ENCODE results near the gene KCNK16. TPM values are rescaled to one million over a fixed set of nuclear protein-coding genes. Genes with fewer than 3 reads are reported as not detected.

KCNK16 gene
- total and polyA plus RNA-seq, 2 of the 8 experiments (the other 6 are each of a cell fraction or from before 2014, with no cell fraction given): not detected

DNA sequence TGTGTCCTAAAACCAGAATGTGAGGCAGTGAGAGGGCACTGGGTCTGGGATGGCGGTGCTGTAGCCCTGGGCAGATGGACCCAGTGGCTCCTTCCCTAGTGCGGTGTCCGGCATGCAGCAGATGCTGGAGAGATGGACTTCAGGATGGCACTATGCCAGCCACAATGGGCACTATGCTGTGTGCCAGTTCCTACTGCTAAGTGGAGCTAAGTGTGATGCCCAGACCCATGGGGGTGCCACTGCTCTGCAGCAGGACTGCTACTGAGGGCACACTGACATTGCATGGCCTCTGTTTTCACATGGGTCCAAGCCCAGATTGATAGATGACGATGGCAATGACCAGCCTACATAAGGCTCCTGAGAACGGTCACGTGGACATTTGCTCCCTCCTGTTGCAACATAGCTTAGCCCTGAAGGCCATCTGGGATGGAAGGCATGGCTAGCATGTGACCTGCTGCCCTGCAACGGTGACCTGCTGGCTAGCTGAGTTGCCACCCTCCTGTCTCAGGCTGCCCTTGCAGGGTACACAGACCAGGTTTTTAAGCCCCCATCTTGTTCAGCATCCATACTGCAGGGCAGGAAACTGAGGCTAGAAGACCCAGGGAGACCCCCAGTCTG is 31.3 kb upstream of the KCNK16 start (continued):
- TF ChIP-seq CBX8 (IDR thresholded peaks at IDR 0.05; ENCODE audit: borderline replicate concordance, low read depth, low read length): no peak
- no peak for TF ChIP-seq BCL11A (IDR thresholded peaks at IDR 0.05; ENCODE audit: low read depth in 2 of 2, low read length in 2 of 2)
- TF ChIP-seq FOSL1 (IDR thresholded peaks at IDR 0.05; ENCODE audit: insufficient read depth, low read depth, low read length): no peak
- TF ChIP-seq, protein P1, sequence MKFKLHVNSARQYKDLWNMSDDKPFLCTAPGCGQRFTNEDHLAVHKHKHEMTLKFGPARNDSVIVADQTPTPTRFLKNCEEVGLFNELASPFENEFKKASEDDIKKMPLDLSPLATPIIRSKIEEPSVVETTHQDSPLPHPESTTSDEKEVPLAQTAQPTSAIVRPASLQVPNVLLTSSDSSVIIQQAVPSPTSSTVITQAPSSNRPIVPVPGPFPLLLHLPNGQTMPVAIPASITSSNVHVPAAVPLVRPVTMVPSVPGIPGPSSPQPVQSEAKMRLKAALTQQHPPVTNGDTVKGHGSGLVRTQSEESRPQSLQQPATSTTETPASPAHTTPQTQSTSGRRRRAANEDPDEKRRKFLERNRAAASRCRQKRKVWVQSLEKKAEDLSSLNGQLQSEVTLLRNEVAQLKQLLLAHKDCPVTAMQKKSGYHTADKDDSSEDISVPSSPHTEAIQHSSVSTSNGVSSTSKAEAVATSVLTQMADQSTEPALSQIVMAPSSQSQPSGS (IDR thresholded peaks at IDR 0.05; ENCODE audit: low read length): no peak
